Skeletal muscle tissue (tissue), 4 donors: Measurements from ENCODE around the gene KCNIP4. TPM values are rescaled to one million over a fixed set of nuclear protein-coding genes. Genes with fewer than 3 reads are reported as not detected.

Experiments
- H3K27ac ChIP-seq: one replicate; pipeline ENCODE4 v1.7.0; 2013; ENCODE audit warnings: mild to moderate bottlenecking, low read depth, low read length, inconsistent platforms
- H3K27me3 ChIP-seq, 3 donors: one replicate each; pipeline ENCODE4 v1.7.0; 2013; ENCODE audit warnings: low read length in 3 of 3; ENCODE audit not compliant: control insufficient read depth in 3 of 3, insufficient read depth in 3 of 3
- H3K36me3 ChIP-seq, 3 donors: one replicate each; pipeline ENCODE4 v1.7.0; 2013; ENCODE audit warnings: low read length in 3 of 3; ENCODE audit not compliant: control insufficient read depth in 3 of 3, insufficient read depth in 3 of 3
- H3K4me1 ChIP-seq, 3 donors: one replicate each; pipeline ENCODE4 v1.7.0; 2013; ENCODE audit warnings: low read length in 3 of 3, mild to moderate bottlenecking in 3 of 3; ENCODE audit not compliant: control insufficient read depth in 3 of 3, insufficient read depth in 3 of 3
- H3K4me3 ChIP-seq, 3 donors: one replicate each; pipeline ENCODE4 v1.7.0; 2013; ENCODE audit warnings: low read length in 3 of 3
- H3K9ac ChIP-seq, 3 donors: one replicate each; pipeline ENCODE4 v1.7.0; 2013; ENCODE audit warnings: low read length in 3 of 3, mild to moderate bottlenecking in 3 of 3, moderate library complexity in 2 of 3, low read depth in 1 of 3
- H3K9me3 ChIP-seq, 3 donors: one replicate each; pipeline ENCODE4 v1.7.0; 2013; ENCODE audit warnings: low read length in 3 of 3; ENCODE audit not compliant: control insufficient read depth in 3 of 3
- total RNA-seq: library from RNA; depleted of rRNA; stranded (reverse); fragments of >200 nt; gene quantifications from one replicate; pipeline ENCODE4 v1.2.3, GENCODE V29; 2014
- donor health status: Osteomylitis.

KCNIP4 gene
- total RNA-seq, 1 donor from 2014 or later: 0.52 TPM

DNA sequence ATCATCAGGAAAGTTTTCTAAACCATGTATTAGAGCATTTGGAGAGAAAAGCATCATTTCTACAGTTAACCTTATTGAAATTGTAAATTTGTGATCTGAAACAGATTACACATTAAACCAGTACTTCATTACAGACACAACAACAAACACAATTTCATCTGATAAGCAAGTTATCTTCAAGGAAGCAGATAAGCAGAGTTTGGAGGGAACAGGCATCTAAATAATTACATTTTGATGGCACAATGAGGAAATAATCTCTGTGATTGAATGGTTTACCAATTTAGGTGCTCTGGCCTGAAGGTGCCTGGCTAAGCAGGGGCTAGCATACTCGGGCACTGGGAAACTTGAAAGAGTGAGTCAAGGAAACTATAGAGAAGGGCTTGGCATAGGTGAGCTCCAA, 628.5 kb downstream of the KCNIP4 start:
- Histone ChIP-seq H3K27me3 (no peaks in the 10 kb centered on the region), H3K4me3 (no peak overlapping the region), H3K27ac (no peak overlapping the region), H3K9ac (no peak overlapping the region), H3K9me3 (peaks cover 0 to 4% (median 0%) of the 10 kb centered on the region in 3 donors), H3K4me1 (no peaks in the 10 kb centered on the region), H3K36me3 (no peaks in the 10 kb centered on the region)

DNA sequence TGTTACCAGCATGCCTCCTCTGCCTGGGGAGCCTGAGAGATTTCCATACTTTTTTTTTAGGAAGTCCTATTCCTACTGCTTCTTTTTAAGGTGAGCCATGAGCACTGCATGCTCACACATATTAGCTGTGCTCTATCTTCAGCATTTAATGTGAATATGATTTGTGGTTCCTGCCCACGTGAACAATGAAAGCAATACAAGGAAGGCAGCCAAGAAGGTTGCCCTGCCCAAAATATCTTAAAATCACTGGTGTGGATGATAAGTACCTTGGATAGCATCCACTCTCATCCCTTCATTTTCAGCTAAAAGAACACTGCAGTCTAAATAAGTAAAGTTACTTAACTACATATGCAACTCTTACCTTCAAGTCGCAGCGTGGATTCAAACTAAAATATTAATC, 640.9 kb downstream of the KCNIP4 start:
- Histone ChIP-seq H3K9ac (no peak overlapping the region), H3K4me1 (no peaks in the 10 kb centered on the region), H3K9me3 (no peaks in the 10 kb centered on the region), H3K27me3 (peaks cover 0 to 12% (median 3%) of the 10 kb centered on the region in 3 donors), H3K4me3 (no peak overlapping the region), H3K36me3 (no peaks in the 10 kb centered on the region), H3K27ac (no peak overlapping the region)

DNA sequence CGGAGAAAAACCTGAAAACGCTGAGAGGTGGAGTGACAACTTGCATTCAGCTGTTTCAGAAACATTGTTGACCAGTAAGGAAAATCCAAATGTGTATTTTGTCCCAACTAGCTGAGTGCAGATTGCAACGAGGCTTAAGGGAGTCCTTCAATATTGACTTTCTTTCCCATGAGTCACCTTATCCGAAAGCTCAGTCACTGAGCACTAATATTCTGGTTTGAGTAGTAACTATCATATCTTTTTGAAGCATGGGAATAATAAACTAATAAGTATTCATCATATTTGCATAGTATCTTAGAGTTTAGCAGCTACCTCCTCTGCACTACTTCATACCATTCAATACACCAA, 644.1 kb downstream of the KCNIP4 start:
- peaks cover 0 to 12% (median 3%) of the 10 kb centered on the region in 3 donors for H3K27me3 ChIP-seq
- H3K27ac ChIP-seq: no peak overlapping the region
- H3K4me1 ChIP-seq: no peaks in the 10 kb centered on the region
- H3K9me3 ChIP-seq: no peaks in the 10 kb centered on the region
- H3K4me3 ChIP-seq: no peak overlapping the region
- no peaks in the 10 kb centered on the region for H3K36me3 ChIP-seq
- H3K9ac ChIP-seq: no peak overlapping the region

DNA sequence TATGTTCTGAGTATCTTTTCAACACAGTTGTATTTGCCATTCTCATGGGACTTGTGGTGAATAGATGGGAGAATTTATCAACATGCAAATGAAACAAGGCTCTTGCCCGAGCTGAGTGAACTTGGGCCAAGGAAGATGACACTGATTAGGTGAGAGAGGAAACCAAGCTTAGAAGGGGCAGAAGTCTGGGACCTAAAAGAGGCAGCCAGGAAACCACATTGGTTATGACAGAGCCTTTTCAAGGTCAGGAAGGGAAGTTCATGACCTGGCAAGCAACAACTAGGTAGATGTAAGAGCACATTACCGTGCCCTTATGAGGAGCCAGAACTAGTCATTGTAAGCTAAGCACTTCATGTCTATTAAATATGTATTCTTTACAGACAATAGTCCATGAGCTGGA, 658.0 kb downstream of the KCNIP4 start:
- Histone ChIP-seq H3K9me3 (no peaks in the 10 kb centered on the region), H3K4me3 (no peak overlapping the region), H3K27ac (no peak overlapping the region), H3K36me3 (no peaks in the 10 kb centered on the region), H3K9ac (no peak overlapping the region), H3K27me3 (no peaks in the 10 kb centered on the region), H3K4me1 (no peaks in the 10 kb centered on the region)

DNA sequence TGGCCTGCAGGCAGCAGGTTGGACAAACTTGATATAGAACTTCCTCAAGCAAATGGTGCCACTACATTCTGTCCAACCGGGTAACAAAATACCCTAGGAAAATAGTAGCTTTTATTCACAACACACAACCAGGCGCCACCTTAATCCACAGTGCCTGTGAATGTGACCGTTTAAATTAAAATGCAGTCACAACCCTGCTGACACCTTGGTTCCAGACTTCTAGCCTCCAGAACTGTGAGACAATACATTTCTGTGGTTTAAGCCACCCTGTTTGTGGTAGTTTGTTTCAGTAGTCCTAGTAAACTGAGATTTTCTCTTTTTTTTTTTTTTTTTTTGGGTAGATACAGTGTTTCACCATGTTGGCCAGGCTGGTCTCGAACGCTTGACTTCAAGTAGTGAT, 672.5 kb downstream of the KCNIP4 start:
- no peaks in the 10 kb centered on the region for H3K9me3 ChIP-seq
- H3K4me1 ChIP-seq: no peaks in the 10 kb centered on the region
- H3K27me3 ChIP-seq: no peaks in the 10 kb centered on the region
- H3K27ac ChIP-seq: no peak overlapping the region
- no peak overlapping the region for H3K4me3 ChIP-seq
- no peak overlapping the region for H3K9ac ChIP-seq
- no peaks in the 10 kb centered on the region for H3K36me3 ChIP-seq

DNA sequence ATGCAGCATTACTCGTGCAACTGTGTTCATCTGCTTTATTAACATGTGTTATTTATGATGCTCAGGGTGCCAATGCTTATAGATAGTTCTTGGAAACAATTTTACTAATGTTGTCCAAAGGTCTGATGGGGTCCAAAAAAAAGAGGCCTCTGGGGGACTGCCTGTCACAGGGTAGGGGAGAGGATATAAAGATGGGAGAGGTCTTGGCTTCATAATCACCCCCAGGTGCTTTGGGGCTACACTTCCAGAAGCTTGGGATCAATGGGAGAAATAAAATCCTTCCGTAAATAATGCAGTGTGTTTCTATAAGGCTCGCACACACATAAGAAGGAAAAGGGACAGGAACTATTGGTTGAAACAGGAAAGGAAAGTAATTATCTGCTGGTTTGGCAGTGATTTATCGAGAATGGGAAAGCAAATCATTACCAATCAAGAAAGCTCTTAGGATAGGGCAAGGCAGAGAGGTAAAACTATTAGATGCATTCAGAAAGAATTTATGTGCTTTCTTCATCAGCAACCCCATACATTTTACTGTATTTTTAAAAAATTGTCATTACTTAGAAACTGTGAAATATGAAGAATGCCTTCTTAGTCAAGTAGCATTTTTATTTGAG, 677.0 kb downstream of the KCNIP4 start:
- H3K4me3 ChIP-seq: no peak overlapping the region
- no peak overlapping the region for H3K27ac ChIP-seq
- H3K4me1 ChIP-seq: no peaks in the 10 kb centered on the region
- no peak overlapping the region for H3K9ac ChIP-seq
- no peaks in the 10 kb centered on the region for H3K36me3 ChIP-seq
- H3K27me3 ChIP-seq: no peaks in the 10 kb centered on the region
- H3K9me3 ChIP-seq: no peaks in the 10 kb centered on the region

DNA sequence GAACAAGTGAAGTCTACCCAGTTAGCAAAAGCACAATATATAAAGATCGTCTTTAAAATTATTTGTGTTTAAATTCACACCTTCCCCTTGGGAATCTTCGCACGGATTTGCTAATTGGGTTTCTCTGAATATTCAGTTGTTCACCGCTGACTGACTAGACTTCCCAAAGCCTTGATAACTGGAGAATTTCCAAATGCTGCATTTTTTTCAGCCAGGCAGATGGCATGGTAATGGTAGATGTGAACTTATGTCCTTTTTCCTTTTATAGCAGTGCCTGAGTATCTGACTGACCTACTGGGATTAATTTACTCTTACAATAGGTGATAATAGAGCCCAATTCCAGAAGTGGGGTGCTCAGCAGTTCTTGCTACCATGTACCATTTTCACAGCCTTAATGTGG, 700.2 kb downstream of the KCNIP4 start:
- H3K36me3 ChIP-seq: no peaks in the 10 kb centered on the region
- no peaks in the 10 kb centered on the region for H3K27me3 ChIP-seq
- no peak overlapping the region for H3K9ac ChIP-seq
- no peaks in the 10 kb centered on the region for H3K4me1 ChIP-seq
- H3K27ac ChIP-seq: no peak overlapping the region
- H3K9me3 ChIP-seq: no peaks in the 10 kb centered on the region
- no peak overlapping the region for H3K4me3 ChIP-seq

DNA sequence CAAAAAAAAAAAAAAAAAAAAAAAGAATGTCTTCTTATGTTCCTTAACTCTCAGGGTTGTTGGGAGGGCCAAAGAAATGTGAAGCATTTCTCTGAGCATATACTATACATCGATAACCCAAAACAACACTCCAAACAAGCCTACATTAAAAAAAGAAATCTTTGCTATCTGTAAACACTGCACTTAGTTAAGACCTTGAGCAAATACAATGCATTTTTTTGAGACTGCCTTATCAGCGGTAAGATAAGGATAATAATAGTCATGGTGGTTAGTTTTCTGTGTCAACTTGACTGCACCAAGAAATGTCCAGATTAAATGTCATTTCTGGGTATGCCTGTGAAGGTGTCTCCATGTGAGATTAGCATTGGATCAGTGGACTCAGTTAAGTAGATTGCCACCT, 706.4 kb downstream of the KCNIP4 start:
- Histone ChIP-seq H3K36me3 (no peaks in the 10 kb centered on the region), H3K27ac (no peak overlapping the region), H3K4me3 (no peak overlapping the region), H3K27me3 (no peaks in the 10 kb centered on the region), H3K9me3 (no peaks in the 10 kb centered on the region), H3K4me1 (no peaks in the 10 kb centered on the region), H3K9ac (no peak overlapping the region)

DNA sequence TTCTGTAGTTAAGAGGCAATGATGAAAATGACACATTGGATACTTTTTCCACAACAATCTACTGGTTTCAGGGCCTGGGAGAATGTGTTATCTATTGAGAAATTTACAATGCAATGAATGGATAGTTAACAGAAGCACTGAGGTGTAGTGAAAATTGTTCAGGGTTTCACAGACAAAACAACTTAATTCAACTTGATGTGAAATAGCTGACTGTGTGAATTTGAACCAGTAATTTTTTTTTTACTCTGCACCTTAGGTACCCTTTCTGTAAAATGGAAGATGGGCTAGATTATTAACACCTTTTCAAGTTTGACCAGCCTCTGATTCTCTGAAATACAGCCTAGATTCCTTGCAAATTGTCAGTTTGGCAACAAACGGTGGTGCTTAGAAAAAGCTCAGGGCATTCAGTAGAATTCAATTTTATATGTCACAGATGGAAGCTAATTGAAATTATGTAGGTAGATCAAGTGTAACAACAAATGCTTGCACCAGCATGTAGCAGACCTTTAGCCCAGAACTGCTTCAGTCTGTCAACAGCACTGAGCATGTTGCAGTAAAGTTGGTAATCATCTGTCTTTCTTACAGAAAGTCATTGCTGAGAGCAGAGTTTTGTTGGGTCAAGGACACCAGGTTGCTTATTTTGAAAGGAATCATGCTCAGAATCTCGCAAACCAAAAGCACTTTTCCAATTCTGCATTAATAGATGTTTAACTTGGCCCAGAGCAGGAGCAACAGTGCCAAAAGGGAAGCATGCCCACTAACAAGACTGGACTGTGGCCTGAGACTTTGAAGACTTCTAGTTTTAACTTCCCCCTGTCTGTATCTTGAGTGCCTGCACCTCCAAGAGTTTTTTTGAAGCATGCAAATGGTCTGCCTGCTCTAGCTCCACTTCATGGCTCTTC, 721.7 kb downstream of the KCNIP4 start:
- H3K27ac ChIP-seq: no peak overlapping the region
- H3K27me3 ChIP-seq: no peaks in the 10 kb centered on the region
- no peaks in the 10 kb centered on the region for H3K4me1 ChIP-seq
- no peaks in the 10 kb centered on the region for H3K36me3 ChIP-seq
- no peaks in the 10 kb centered on the region for H3K9me3 ChIP-seq
- H3K9ac ChIP-seq: no peak overlapping the region
- no peak overlapping the region for H3K4me3 ChIP-seq

DNA sequence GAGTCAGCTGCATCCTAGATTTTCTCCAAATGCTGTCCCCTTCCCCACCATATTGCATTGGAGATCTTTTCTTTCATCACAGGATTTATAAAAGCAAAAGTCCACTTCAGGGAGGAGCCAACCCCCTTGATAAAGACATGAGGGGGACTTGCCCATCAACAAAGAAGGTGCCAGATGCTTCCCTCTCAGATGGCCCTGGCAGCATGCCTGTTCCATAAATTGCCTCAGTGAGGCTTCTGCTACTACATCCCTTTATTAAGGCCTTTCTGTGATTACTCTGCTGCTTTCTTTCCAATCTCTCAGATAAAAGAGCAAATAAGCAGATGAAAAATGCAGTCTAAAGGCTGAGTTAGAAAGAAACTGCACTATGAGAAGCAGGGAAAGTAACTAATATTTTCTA, 736.7 kb downstream of the KCNIP4 start:
- Histone ChIP-seq H3K36me3 (no peaks in the 10 kb centered on the region), H3K27ac (no peak overlapping the region), H3K27me3 (no peaks in the 10 kb centered on the region), H3K4me3 (no peak overlapping the region), H3K9me3 (no peaks in the 10 kb centered on the region), H3K4me1 (no peaks in the 10 kb centered on the region), H3K9ac (no peak overlapping the region)
